ENCODE data around the gene TREML1. TPM values are rescaled to one million over a fixed set of nuclear protein-coding genes. Genes with fewer than 3 reads are reported as not detected.

The TREML1 gene
- total RNA-seq, 1 experiment from 2014 or later: not detected

DNA sequence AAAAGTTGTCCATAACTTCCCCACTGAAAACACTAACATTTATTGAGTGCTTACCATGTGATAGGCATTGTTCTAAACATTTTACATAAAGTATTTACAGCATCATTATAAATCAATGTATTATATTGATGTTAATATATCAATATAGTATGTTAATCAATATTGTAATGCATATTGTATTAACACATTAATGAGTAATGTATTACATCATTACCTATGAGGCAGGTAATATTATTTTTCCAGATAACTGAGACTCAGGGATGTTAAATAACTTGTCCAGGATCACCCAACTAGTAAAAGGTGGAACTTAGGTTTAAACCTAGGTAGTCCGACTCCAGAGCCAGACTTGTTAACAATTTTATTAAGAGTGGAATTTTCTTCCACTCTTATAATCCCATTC is 20.9 kb upstream of the TREML1 start:
- H3K4me2 ChIP-seq: no peak overlapping the region
- POLR2A ChIA-PET (ENCODE audit: unreplicated experiment): no interaction called here
- no peak overlapping the region for H2AFZ ChIP-seq
- TF ChIP-seq CTCF (conservative IDR thresholded peaks at IDR 0.05) (no peak), EZH2 (IDR thresholded peaks at IDR 0.05; ENCODE audit: low read depth) (no peak)
- H3K4me1 ChIP-seq (replicated peaks; ENCODE audit: insufficient read depth): no peaks in the 10 kb centered on the region
- H3K27ac ChIP-seq: no peak overlapping the region
- no TSS peak for BruUV-seq (replicated peaks)
- H3K9me2 ChIP-seq (ENCODE audit: insufficient read depth): no peaks in the 10 kb centered on the region
- no peaks in the 10 kb centered on the region for H4K20me1 ChIP-seq (ENCODE audit: insufficient read depth)
- no peak for DNase-seq
- H3K27me3 ChIP-seq (ENCODE audit: insufficient read depth, low read depth): peaks cover 37% of the 10 kb centered on the region
- no peaks in the 10 kb centered on the region for H3K36me3 ChIP-seq (ENCODE audit: low read depth)
- H3F3A ChIP-seq (ENCODE audit: insufficient read depth, low read depth): no peaks in the 10 kb centered on the region
- CTCF ChIA-PET: no interaction called here
- H3K4me3 ChIP-seq: no peak overlapping the region
- H3K79me2 ChIP-seq (ENCODE audit: low read depth): no peaks in the 10 kb centered on the region
- H3K9me3 ChIP-seq (ENCODE audit: insufficient read depth, low read depth): no peaks in the 10 kb centered on the region
- intact Hi-C loops (cut with micrococcal nuclease; ENCODE audit: unreplicated experiment): no loop called here

DNA sequence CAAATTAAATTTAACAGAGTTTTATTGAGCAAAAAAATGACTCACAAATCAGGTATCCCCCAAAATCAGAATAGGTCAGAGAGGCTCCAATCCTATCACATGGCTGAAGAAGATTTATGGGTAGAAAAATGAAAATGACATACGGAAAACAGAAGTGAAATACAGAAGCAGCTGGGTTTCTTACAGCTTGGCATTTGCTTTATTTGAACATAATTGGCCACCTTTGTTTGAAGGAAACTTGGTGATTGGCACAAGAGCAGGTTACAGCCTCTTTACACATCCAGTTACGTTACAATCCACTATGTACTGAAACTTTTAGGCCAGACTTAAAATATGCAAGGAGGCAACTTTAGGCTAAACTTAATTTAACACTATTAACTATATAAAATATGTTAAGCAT is 20.5 kb upstream of the TREML1 start:
- no peaks in the 10 kb centered on the region for H3K79me2 ChIP-seq (ENCODE audit: low read depth)
- H3K4me2 ChIP-seq: no peak overlapping the region
- POLR2A ChIA-PET (ENCODE audit: unreplicated experiment): no interaction called here
- no peaks in the 10 kb centered on the region for H3F3A ChIP-seq (ENCODE audit: insufficient read depth, low read depth)
- H3K9me3 ChIP-seq (ENCODE audit: insufficient read depth, low read depth): no peaks in the 10 kb centered on the region
- TF ChIP-seq CTCF (conservative IDR thresholded peaks at IDR 0.05) (no peak), EZH2 (IDR thresholded peaks at IDR 0.05; ENCODE audit: low read depth) (no peak)
- CTCF ChIA-PET: no interaction called here
- intact Hi-C loops (cut with micrococcal nuclease; ENCODE audit: unreplicated experiment): no loop called here
- no peak overlapping the region for H3K4me3 ChIP-seq
- H3K4me1 ChIP-seq (replicated peaks; ENCODE audit: insufficient read depth): no peaks in the 10 kb centered on the region
- no peaks in the 10 kb centered on the region for H3K36me3 ChIP-seq (ENCODE audit: low read depth)
- no peak for DNase-seq
- no TSS peak for BruUV-seq (replicated peaks)
- no peaks in the 10 kb centered on the region for H4K20me1 ChIP-seq (ENCODE audit: insufficient read depth)
- no peak overlapping the region for H3K27ac ChIP-seq
- no peak overlapping the region for H2AFZ ChIP-seq
- H3K9me2 ChIP-seq (ENCODE audit: insufficient read depth): no peaks in the 10 kb centered on the region
- peaks cover 35% of the 10 kb centered on the region for H3K27me3 ChIP-seq (ENCODE audit: insufficient read depth, low read depth)

DNA sequence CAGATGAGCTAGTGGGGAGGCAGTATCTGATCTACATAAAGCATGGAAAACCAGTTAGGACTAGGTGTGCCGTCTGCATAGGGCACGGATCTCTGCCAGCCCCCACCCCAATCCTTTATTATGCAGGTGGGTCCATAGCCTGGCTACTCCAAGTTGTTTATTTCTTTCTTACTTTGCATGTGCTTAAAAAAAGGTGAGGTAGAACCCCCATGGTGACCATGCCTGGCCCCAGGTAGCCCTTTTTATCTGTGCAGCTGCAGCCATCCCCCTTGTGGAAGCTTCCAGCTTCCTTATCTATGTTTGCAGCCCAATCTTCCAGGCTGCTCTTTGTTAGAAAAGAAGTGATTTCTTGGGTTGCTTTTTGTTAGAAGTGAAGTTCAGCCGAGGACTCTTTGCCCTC is 17.8 kb upstream of the TREML1 start:
- Histone ChIP-seq H3K27ac (no peak overlapping the region), H3K9me3 (ENCODE audit: insufficient read depth, low read depth) (no peaks in the 10 kb centered on the region), H3F3A (ENCODE audit: insufficient read depth, low read depth) (no peaks in the 10 kb centered on the region), H3K4me2 (no peak overlapping the region), H2AFZ (no peak overlapping the region), H4K20me1 (ENCODE audit: insufficient read depth) (no peaks in the 10 kb centered on the region), H3K27me3 (ENCODE audit: insufficient read depth, low read depth) (peaks cover 29% of the 10 kb centered on the region), H3K79me2 (ENCODE audit: low read depth) (no peaks in the 10 kb centered on the region), H3K9me2 (ENCODE audit: insufficient read depth) (no peaks in the 10 kb centered on the region), H3K4me1 (replicated peaks; ENCODE audit: insufficient read depth) (no peaks in the 10 kb centered on the region), H3K36me3 (ENCODE audit: low read depth) (no peaks in the 10 kb centered on the region), H3K4me3 (no peak overlapping the region)
- TF ChIP-seq CTCF (conservative IDR thresholded peaks at IDR 0.05) (no peak), EZH2 (IDR thresholded peaks at IDR 0.05; ENCODE audit: low read depth) (no peak)
- no peak for DNase-seq
- intact Hi-C loops (cut with micrococcal nuclease; ENCODE audit: unreplicated experiment): no loop called here
- BruUV-seq (replicated peaks): no TSS peak
- POLR2A ChIA-PET (ENCODE audit: unreplicated experiment): no interaction called here
- CTCF ChIA-PET: no interaction called here

All from PC-9 (cell line).